Spleen (tissue), 7 donors: ENCODE results near the gene METTL26.

Experiments
- CTCF ChIP-seq, 11 experiments: fragments of 200-600 bp in 7 of 11; fragments of 450-650 bp in 4 of 11; sonication (generic) in 4 of 11; IDR thresholded peaks in 8 of 11; conservative IDR thresholded peaks in 3 of 11; 1 replicate in 7 of 11; 2 replicates in 4 of 11; pipeline versions ENCODE4 v1.4.0 to v1.8.0; 2016 to 2021; ENCODE audit warnings: antibody characterized with exemption in 11 of 11, inconsistent platforms in 4 of 11, mild to moderate bottlenecking in 1 of 11
- POLR2A ChIP-seq, 3 donors: fragments of 450-650 bp; IDR thresholded peaks; one replicate each; pipeline ENCODE4 v1.5.1; 2017; ENCODE audit warnings: antibody characterized with exemption in 3 of 3, mild to moderate bottlenecking in 1 of 3
- donor health status: DM: no; HTN: no; CAD: no; lungs with moderate emphysema.
- donor health status: DM: no; HTN: no; CAD: no.
- donor health status: DM: no; HTN: no; CAD: no.

- peak in 3 of 11 experiments; percentile 3 to 27 (median 24) for TF ChIP-seq CTCF (IDR thresholded peaks at IDR 0.05 in 8 of 11, conservative IDR thresholded peaks at IDR 0.05 in 3 of 11)
- TF ChIP-seq POLR2A (IDR thresholded peaks at IDR 0.05), result no peak
These were observed 25.2 kb upstream of the METTL26 start for GRCh38 chr16:661184-661821.
